Spinal cord (tissue), 10 donors: ENCODE measurements around the gene INIP. TPM values are rescaled to one million over a fixed set of nuclear protein-coding genes. Genes with fewer than 3 reads are reported as not detected.

Experiments used
- DNase-seq, 6 donors: peaks; one replicate each; pipeline versions ENCODE4 v3.0.0 to v3.0.0-alpha.2; 2013 to 2015; ENCODE audit warnings: low spot score in 6 of 6, low read depth in 4 of 6
- H3K27ac ChIP-seq: one replicate; pipeline ENCODE4 v1.5.1; 2013; ENCODE audit warnings: low read depth, low read length, control low read depth
- H3K27me3 ChIP-seq: one replicate; pipeline ENCODE4 v1.6.1; 2013; ENCODE audit warnings: low read length; ENCODE audit not compliant: control insufficient read depth, insufficient read depth
- H3K36me3 ChIP-seq: one replicate; pipeline ENCODE4 v1.6.1; 2013; ENCODE audit warnings: low read length; ENCODE audit not compliant: control insufficient read depth, insufficient read depth
- H3K4me1 ChIP-seq: one replicate; pipeline ENCODE4 v1.6.1; 2013; ENCODE audit warnings: low read length; ENCODE audit not compliant: control insufficient read depth, insufficient read depth
- H3K4me3 ChIP-seq: one replicate; pipeline ENCODE4 v1.5.1; 2013; ENCODE audit warnings: low read depth, low read length, control low read depth
- H3K9me3 ChIP-seq: one replicate; pipeline ENCODE4 v1.6.1; 2013; ENCODE audit warnings: low read length; ENCODE audit not compliant: control insufficient read depth, insufficient read depth
- WGBS: methylation state at CpG from one replicate; pipeline ENCODE4 v1.1.5; 2013; ENCODE audit warnings: missing lambda C conversion rate; ENCODE audit not compliant: insufficient coverage; 5-methylcytosine and 5-hydroxymethylcytosine counted together
- long read RNA-seq, 4 donors: transcript quantifications; one replicate each; lab custom pipeline, GENCODE V29; 2026
- polyA plus RNA-seq, 2 donors: library from polyadenylated mRNA; unstranded; fragments of 120-200 nt; gene quantifications; one replicate each; pipeline ENCODE4 v1.2.1, GENCODE V29; 2013; ENCODE audit not compliant: insufficient read length in 2 of 2
- total RNA-seq, 2 donors: library from RNA; depleted of rRNA in 1 of 2; stranded (reverse); fragments of 120-200 nt in 1 of 2; fragments of >200 nt in 1 of 2; gene quantifications; one replicate each; pipeline versions ENCODE4 v1.2.3 to v1.2.4, GENCODE V29; 2013 to 2014
- donor health status: healthy.

INIP gene
- total RNA-seq (10 to 100 TPM; 25.2 to 28.0 TPM), polyA plus RNA-seq (10 to 100 TPM; 25.9 to 29.0 TPM)
- long read RNA-seq, donor 1, full-length matches to known transcripts, result 14 of 14 reads
- long read RNA-seq, donor 1, partial matches to known transcripts, result 0 of 14 reads
- long read RNA-seq, donor 1, other reads (novel, unspliced or antisense), result 0 of 14 reads
- long read RNA-seq, donor 2, full-length matches to known transcripts, result 2 of 2 reads
- long read RNA-seq, donor 2, partial matches to known transcripts, result 0 of 2 reads
- long read RNA-seq, donor 2, other reads (novel, unspliced or antisense), result 0 of 2 reads
- long read RNA-seq, donor 3, full-length matches to known transcripts, result 4 of 4 reads
- long read RNA-seq, donor 3, partial matches to known transcripts, result 0 of 4 reads
- long read RNA-seq, donor 3, other reads (novel, unspliced or antisense), result 0 of 4 reads
- long read RNA-seq, donor 4, full-length matches to known transcripts, result 12 of 12 reads
- long read RNA-seq, donor 4, partial matches to known transcripts, result 0 of 12 reads
- long read RNA-seq, donor 4, other reads (novel, unspliced or antisense), result 0 of 12 reads

GRCh38 chr9:112717661-112718331, at the start of gene INIP:
INIP (minus strand) TSS chr9:112718117; CDS start chr9:112716485, 1,632 bp downstream.
- Histone ChIP-seq H3K36me3 (no peaks in the 10 kb centered on the region), H3K4me3 (peak within 1 kb of the TSS; percentile 91), H3K4me1 (peaks cover 3% of the 10 kb centered on the region), H3K9me3 (no peaks in the 10 kb centered on the region), H3K27me3 (no peaks in the 10 kb centered on the region), H3K27ac (peak within 1 kb of the TSS; percentile 91)
- WGBS, result under 1% methylated on average over 51 of the region's 51 CpGs
- peak; percentile 77 to 98 (median 89) for DNase-seq

- no CpG with 5 or more reads among the region's 1 CpG for WGBS
- no peak for DNase-seq
Measured at GRCh38 chr9:112765281-112765680, 47.4 kb upstream of the INIP start.

GRCh38 chr9:112764837-112765236, 46.9 kb upstream of the INIP start:
- no peaks in the 10 kb centered on the region for H3K36me3 ChIP-seq
- H3K4me1 ChIP-seq, result no peaks in the 10 kb centered on the region
- no peaks in the 10 kb centered on the region for H3K27me3 ChIP-seq
- WGBS, result 68% methylated on average over 5 of the region's 7 CpGs
- H3K4me3 ChIP-seq, result no peak overlapping the region
- H3K27ac ChIP-seq, result no peak overlapping the region
- DNase-seq, result no peak
- no peaks in the 10 kb centered on the region for H3K9me3 ChIP-seq

More at GRCh38 chr9:112765281-112765680, 47.4 kb upstream of the INIP start:
- H3K9me3 ChIP-seq, result no peaks in the 10 kb centered on the region
- H3K27ac ChIP-seq, result no peak overlapping the region
- no peak overlapping the region for H3K4me3 ChIP-seq
- H3K36me3 ChIP-seq, result no peaks in the 10 kb centered on the region
- no peaks in the 10 kb centered on the region for H3K27me3 ChIP-seq
- no peaks in the 10 kb centered on the region for H3K4me1 ChIP-seq

- no peaks in the 10 kb centered on the region for H3K36me3 ChIP-seq
- no peak for DNase-seq
- H3K4me1 ChIP-seq, result no peaks in the 10 kb centered on the region
- no peaks in the 10 kb centered on the region for H3K9me3 ChIP-seq
- H3K4me3 ChIP-seq, result no peak overlapping the region
- no peaks in the 10 kb centered on the region for H3K27me3 ChIP-seq
- 84% methylated on average over 5 of the region's 5 CpGs for WGBS
- no peak overlapping the region for H3K27ac ChIP-seq
Measured at GRCh38 chr9:112764344-112764743, 46.4 kb upstream of the INIP start.

- no peak overlapping the region for H3K4me3 ChIP-seq
- H3K27me3 ChIP-seq, result no peaks in the 10 kb centered on the region
- WGBS, result 93% methylated on average over 9 of the region's 13 CpGs
- DNase-seq, result no peak
- no peak overlapping the region for H3K27ac ChIP-seq
- H3K9me3 ChIP-seq, result no peaks in the 10 kb centered on the region
- no peaks in the 10 kb centered on the region for H3K4me1 ChIP-seq
- no peaks in the 10 kb centered on the region for H3K36me3 ChIP-seq
Measured at GRCh38 chr9:112762726-112763518, 45.0 kb upstream of the INIP start.

- no peak overlapping the region for H3K27ac ChIP-seq
- no peak for DNase-seq
- WGBS, result 80% methylated on average over 2 of the region's 12 CpGs
- H3K9me3 ChIP-seq, result no peaks in the 10 kb centered on the region
- no peaks in the 10 kb centered on the region for H3K4me1 ChIP-seq
- no peak overlapping the region for H3K4me3 ChIP-seq
- no peaks in the 10 kb centered on the region for H3K27me3 ChIP-seq
- no peaks in the 10 kb centered on the region for H3K36me3 ChIP-seq
Measured at GRCh38 chr9:112761912-112762655, 44.2 kb upstream of the INIP start.

GRCh38 chr9:112760821-112761220, 42.9 kb upstream of the INIP start:
- Histone ChIP-seq H3K36me3 (no peaks in the 10 kb centered on the region), H3K9me3 (no peaks in the 10 kb centered on the region), H3K4me3 (no peak overlapping the region), H3K27ac (no peak overlapping the region), H3K27me3 (no peaks in the 10 kb centered on the region), H3K4me1 (no peaks in the 10 kb centered on the region)
- WGBS, result 81% methylated on average over 8 of the region's 8 CpGs
- DNase-seq, result no peak

GRCh38 chr9:112757940-112758339, 40.0 kb upstream of the INIP start:
- Histone ChIP-seq H3K27me3 (no peaks in the 10 kb centered on the region), H3K4me3 (no peak overlapping the region), H3K36me3 (no peaks in the 10 kb centered on the region), H3K9me3 (no peaks in the 10 kb centered on the region), H3K4me1 (no peaks in the 10 kb centered on the region), H3K27ac (no peak overlapping the region)
- no peak for DNase-seq
- WGBS, result 94% methylated on average over 2 of the region's 2 CpGs
